Umbilical cord (tissue), 2 donors: Measurements from ENCODE around the gene PHKA2. TPM values are rescaled to one million over a fixed set of nuclear protein-coding genes. Genes with fewer than 3 reads are reported as not detected.

Experiments used
- DNase-seq: peaks from one replicate; pipeline ENCODE4 v3.0.0-alpha.2; 2015; ENCODE audit warnings: low spot score
- total RNA-seq: library from RNA; depleted of rRNA; stranded (reverse); fragments of >200 nt; gene quantifications from one replicate; pipeline ENCODE4 v1.2.3, GENCODE V29; 2014; ENCODE audit warnings: low replicate concordance; ENCODE audit not compliant: insufficient read depth

Gene PHKA2
- total RNA-seq, 1 donor from 2014 or later, result 8.7 TPM

DNA sequence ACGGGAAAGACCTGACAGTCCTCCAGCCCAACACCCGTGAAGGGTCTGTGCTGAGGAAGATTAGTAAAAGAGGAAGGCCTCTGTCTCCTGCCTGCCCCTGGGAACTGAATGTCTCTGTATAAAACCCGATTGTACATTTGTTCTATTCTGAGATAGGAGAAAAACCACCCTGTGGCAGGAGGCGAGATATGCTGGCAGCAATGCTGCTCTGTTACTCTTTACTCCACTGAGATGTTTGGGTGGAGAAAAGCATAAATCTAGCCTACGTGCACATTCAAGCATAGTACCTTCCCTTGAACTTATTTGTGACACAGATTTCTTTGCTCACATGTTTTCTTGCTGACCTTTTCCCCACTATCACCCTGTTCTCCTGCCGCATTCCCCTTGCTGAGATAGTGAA is 3.7 kb downstream of the PHKA2 start:
- peak; percentile 12 for DNase-seq

GRCh38 chrX:18974993-18975392 is 8.9 kb downstream of the PHKA2 start:
- no peak for DNase-seq

DNA sequence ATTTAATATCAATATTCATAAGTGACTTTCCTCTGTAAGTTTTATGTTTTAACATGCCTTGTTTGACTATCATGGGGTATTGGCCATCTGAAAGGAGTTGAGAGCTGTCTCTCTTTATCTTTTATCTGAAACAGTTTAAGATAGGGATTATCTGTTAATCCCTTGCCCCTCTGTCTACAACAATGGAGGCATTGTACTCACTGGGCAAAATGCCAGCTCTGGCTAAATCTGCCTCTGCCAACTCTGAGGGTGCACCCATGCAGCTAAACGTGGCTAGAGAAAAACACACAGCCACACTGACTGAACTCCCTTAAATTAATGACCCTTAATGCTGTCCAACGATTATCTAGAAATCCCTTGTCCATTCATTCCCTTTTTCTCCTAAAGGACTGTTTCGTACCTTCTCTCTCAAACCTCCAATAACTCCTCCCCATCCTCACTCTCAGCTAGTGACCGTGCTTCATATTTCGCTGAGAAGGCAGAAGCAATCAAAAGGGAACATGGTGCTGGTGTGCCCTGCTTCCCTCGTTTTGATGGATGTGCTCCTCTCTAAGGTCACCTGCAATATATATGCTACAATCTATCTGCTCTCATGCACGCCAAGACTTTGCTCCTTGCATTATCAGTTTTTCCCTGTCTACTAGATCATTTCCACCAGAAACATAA is 10.3 kb downstream of the PHKA2 start:
- no peak for DNase-seq

DNA sequence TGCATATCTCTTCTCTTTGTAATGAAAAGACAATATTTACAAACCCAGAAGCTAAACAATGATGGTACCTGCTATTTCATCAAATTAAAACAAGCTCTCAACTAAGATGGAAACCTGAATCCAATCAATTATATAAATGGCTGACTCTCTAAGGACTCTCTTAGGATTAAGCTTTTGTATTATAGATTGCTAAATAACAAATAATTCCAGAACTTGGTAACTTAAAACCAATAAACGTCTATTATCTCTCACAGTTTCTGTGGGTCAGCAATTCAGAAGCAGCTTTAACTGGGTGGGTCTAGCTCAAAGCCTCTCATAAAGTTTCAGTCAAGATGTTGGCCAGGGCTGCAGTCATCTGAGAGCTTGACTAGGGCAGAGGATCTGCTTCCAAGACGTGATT is 12.4 kb downstream of the PHKA2 start:
- DNase-seq, result no peak

DNA sequence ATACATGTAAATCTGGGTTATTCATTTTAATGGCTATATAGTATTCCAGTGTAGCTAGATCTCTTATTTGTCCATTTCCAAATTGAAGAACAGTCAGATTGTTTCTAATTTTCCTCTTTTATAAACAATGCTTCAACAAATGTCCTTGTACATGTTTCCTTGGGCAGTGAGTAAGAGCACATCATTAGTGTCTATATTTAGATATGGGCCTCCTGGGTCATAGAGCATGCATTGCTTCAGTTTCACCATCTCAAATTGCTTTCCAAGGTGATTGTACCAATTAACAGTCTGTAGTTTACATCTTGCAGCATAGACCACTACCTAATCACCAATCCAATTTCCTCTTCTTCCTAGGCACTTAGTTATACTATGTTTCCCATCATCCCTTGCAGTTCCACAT is 13.4 kb downstream of the PHKA2 start:
- no peak for DNase-seq

GRCh38 chrX:18966624-18967023 is 17.3 kb downstream of the PHKA2 start:
- no peak for DNase-seq

DNA sequence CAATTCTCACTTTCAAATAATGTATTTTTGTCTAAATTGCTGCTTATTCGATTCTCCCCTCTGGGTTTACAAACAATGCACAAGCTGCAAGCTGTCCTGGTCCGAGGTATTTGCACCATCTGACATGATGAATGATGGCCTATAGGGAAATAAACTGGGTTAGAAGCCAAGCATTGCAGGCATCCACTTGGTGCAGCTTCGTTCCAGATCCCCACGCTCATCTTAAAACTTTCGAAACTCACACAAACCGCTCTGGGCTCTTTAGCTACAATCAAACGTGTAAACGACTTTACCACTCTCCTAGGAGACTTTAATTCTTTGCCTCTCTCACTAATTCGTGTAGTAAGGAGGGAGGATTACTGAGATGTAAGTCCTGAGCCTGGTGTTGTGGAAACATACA is 19.0 kb downstream of the PHKA2 start:
- no peak for DNase-seq

DNA sequence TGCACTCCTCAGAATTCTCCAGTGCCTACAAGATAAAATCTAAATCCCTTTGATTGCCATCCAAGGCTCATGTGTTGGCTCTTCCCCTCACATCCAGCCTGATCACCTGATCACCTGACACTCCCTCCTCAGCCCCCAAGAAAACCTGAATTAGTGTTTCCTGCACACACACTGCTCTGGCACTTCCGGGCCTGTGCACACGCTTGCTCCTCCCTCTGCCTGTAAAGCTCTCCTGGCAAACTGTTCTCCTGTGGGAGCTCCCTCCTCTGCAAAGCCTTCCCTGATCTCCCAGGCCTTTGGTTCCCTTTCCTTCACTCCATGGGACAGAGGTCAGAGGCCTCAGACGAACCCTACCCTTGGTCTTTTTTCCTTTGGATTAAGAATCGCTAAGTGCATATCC is 19.9 kb downstream of the PHKA2 start:
- no peak for DNase-seq

GRCh38 chrX:18962329-18962728 is 21.6 kb downstream of the PHKA2 start:
- no peak for DNase-seq

DNA sequence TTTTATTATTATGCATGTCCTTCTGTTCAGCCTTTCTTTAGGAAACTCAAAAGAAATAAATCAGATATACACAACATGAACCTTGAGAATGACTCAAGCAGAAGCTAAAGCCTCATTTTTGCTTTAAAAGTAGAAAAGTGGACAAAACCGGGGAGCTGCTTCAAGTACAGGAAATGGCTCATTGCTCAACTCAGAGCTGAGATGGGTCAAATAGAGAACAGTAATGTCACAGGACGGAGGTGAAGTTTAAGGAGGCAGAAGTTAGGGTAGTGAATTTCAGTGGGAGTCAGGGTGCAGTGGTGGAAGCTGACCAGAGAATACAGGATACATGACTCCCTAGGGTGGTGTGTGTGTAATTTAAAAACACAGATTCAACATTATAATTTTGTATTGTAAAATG is 22.2 kb downstream of the PHKA2 start:
- no peak for DNase-seq

GRCh38 chrX:18956303-18957032 is 27.4 kb downstream of the PHKA2 start:
- DNase-seq, result no peak

DNA sequence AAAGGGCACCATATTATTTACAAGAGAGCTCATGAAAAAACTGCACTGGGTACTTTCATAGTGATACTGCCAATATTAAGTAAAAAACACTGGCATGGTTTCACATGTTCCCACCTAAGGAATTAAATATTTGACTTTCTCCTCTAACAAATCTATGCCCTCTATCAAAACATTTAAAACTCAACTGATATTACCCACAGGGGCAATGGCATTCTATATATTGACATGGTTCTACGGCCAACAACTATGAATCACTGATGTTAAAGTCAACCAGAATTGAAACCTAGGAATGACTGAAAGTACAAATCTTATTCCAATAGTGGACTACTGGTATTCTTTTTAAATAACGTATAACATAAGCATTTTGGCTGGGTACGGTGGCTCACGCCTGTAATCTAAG is 28.2 kb downstream of the PHKA2 start:
- no peak for DNase-seq

DNA sequence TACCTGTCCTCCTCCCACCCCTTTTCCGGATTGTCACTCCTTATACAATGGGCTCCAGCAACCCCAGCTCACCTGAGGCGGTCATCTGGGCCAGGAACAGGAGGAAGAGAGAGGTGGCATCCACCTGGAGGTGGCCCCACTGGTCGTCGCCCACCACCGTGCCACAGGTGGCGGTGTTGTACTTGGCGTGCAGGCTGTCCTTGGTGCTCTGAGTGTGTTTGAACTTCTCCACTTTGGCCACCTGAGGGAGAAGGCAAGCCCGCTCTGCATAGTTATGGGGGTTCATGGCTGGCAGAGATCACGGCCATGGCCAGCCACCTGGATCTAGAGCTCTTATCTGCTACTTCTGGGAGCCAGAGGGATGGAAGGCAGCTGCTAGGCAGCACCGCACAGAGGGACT is 32.9 kb downstream of the PHKA2 start:
- no peak for DNase-seq

GRCh38 chrX:18949944-18950301 is 34.0 kb downstream of the PHKA2 start:
- DNase-seq, result no peak

GRCh38 chrX:18949291-18949943 is 34.5 kb downstream of the PHKA2 start:
- DNase-seq, result no peak

DNA sequence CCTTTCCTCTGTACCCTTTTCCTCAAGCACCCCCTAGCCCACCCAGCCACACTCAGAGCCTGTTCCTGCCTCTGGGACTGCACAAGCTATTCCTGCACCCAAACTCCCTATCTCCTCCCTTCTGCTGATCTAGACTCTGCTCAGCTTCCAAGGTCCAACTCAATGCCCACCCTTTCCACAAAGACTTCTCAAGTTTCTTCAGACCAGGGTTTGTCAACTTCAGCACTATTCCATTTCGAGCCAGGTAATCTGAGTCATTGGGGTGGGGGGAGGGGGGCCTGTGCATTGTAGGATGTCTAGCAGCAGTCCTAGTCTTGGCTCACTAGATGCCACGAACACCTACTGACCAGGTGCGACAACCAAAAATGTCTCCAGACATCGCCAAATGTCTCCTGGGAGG is 37.3 kb downstream of the PHKA2 start:
- no peak for DNase-seq

GRCh38 chrX:18946157-18946556 is 37.8 kb downstream of the PHKA2 start:
- DNase-seq, result no peak

- DNase-seq, result no peak
These were observed 38.4 kb downstream of the PHKA2 start for GRCh38 chrX:18945483-18945882.

DNA sequence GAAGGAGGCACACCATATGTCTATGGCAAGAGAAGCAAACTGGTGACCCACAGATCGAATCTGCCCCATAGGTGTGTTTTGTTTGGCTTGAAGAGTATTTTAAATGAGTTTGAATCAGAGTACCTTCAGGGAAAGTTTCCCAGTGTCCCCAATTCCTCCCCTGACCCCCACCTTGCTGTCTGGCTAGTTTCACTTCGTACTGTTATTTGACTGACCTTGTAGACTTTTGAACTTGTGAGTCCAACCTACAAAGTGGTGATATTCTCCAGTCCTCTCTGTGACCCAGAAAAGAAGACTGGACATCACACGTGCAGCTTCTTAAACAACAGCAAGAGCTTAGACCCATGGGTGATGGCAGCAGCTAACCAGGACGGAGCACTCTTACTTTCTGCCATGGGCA is 39.4 kb downstream of the PHKA2 start:
- no peak for DNase-seq

DNA sequence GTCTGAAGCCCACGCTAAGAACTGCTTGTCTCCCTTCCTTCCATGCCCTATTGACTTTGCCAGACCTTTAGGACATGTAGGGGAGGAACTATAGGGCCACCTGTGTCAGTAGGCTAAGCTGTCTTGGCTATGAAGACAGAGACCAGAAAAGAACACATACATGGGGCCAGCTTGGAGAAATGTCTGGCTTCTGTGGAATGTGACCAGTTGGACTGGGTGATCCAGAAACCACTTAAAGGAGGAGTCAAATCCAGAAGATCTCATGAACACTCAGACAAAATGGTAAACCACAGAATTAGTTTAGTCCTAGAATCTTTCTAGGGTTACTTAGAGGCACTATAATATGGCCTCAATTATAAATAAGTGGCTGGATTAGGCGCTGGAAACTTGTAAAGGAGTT is 42.0 kb downstream of the PHKA2 start:
- DNase-seq, result no peak

DNA sequence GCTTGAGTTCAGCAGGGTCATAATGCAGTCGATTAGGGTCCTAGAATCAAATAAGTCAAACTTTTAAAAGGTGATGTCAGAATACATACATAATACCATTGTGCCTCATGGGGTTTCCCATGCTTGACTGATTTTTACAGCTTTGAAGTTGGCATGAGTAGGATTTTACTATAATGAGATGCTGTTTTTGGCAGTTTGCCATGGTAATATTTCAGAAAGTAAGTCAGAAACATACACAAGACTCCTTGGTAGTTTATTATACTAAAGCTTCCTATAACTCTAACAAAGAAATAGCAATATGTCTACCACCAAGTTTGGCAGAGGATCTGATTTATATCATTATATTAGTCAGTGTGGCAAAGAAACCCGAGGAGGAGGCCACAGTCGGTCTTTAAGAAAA is 45.2 kb downstream of the PHKA2 start:
- DNase-seq, result peak; percentile 13

DNA sequence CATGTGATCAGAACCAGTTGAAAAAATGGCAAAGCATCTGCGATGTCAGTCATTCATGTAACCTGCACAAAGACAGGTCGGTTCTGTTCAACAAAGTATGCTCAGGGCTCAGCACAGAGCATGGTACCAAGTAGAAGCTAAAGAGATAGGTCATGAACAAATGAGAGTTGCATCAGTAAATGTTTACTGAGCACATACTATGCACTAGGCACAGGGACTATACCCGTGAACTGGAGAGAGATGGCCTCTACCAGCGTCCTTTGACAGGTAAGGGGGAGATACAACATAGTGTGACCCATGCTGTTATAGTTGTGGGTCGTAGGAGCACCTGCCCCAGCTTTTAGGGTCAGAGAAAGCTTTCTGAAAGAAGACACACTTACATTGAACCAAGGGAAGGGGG is 46.7 kb downstream of the PHKA2 start:
- DNase-seq, result no peak

DNA sequence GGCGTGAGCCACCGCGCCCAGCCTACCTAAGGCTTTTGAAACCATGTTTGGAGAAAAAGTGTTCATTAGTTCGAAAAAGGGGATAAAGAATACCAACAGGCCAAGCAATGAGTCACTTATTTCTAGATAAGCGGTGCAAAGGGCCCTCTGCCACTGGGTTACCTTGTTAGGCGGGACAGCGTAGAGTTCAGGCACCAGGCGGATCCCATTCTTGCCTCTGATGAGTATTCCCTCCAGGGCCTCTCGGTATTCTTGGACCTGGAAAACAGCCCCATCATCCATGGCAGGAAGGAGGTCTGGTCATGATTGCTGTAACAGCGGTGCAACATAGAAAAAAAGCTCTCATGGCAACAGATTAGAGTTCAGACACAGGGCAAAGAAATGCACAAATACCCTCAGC is 48.0 kb downstream of the PHKA2 start:
- no peak for DNase-seq
